NT2/D1 (cell line): Measurements from ENCODE around the gene USP40.

Experiments
- DNase-seq: peaks from one replicate; pipeline ENCODE4 v3.0.0-alpha.2; 2011; ENCODE audit warnings: low read depth, low spot score
- H3K27me3 ChIP-seq: 2 replicates; pipeline ENCODE4 v1.6.0; 2011; ENCODE audit warnings: mild to moderate bottlenecking; ENCODE audit not compliant: insufficient read length, insufficient read depth
- H3K36me3 ChIP-seq: 2 replicates; pipeline ENCODE4 v1.6.1; 2011; ENCODE audit warnings: mild to moderate bottlenecking, low read length, mixed read lengths; ENCODE audit not compliant: insufficient read depth, insufficient read length
- H3K4me1 ChIP-seq: 2 replicates; pipeline ENCODE4 v1.5.1; 2011; ENCODE audit not compliant: insufficient read depth, insufficient read length
- H3K4me3 ChIP-seq: 2 replicates; pipeline ENCODE4 v1.5.1; 2011; ENCODE audit warnings: low read depth; ENCODE audit not compliant: insufficient read length
- H3K9ac ChIP-seq: 2 replicates; pipeline ENCODE4 v1.6.0; 2011; ENCODE audit warnings: low read depth; ENCODE audit not compliant: insufficient read length
- H3K9me3 ChIP-seq: 2 replicates; pipeline ENCODE4 v1.5.1; 2011; ENCODE audit warnings: mild to moderate bottlenecking, low read length; ENCODE audit not compliant: insufficient read depth
- SUZ12 ChIP-seq: IDR thresholded peaks from 2 replicates; pipeline ENCODE4 v1.6.1; 2011; ENCODE audit not compliant: insufficient read length, insufficient read depth; ENCODE audit errors: extremely low read depth
- YY1 ChIP-seq: IDR thresholded peaks from 2 replicates; pipeline ENCODE4 v1.6.1; 2011; ENCODE audit not compliant: insufficient read length, insufficient read depth
- ZNF274 ChIP-seq: IDR thresholded peaks from 2 replicates; pipeline ENCODE4 v1.6.1; 2011; ENCODE audit warnings: mild to moderate bottlenecking, low read depth, low read length

The USP40 gene

GRCh38 chr2:233438573-233439147, 127.9 kb downstream of the USP40 start:
- Histone ChIP-seq H3K9me3 (no peaks in the 10 kb centered on the region), H3K9ac (no peak overlapping the region), H3K36me3 (peaks cover 64% of the 10 kb centered on the region), H3K4me3 (no peak overlapping the region), H3K4me1 (no peaks in the 10 kb centered on the region), H3K27me3 (no peaks in the 10 kb centered on the region)
- TF ChIP-seq ZNF274 = no peak
- TF ChIP-seq SUZ12 = no peak
- TF ChIP-seq YY1 = no peak
- DNase-seq = no peak

GRCh38 chr2:233437439-233437955, 129.1 kb downstream of the USP40 start:
- no peak overlapping the region for H3K4me3 ChIP-seq
- no peaks in the 10 kb centered on the region for H3K4me1 ChIP-seq
- no peaks in the 10 kb centered on the region for H3K9me3 ChIP-seq
- H3K36me3 ChIP-seq = peaks cover 63% of the 10 kb centered on the region
- TF ChIP-seq YY1 (no peak), SUZ12 (no peak), ZNF274 (no peak)
- DNase-seq = no peak
- H3K27me3 ChIP-seq = no peaks in the 10 kb centered on the region
- H3K9ac ChIP-seq = no peak overlapping the region

GRCh38 chr2:233436691-233437438, 129.7 kb downstream of the USP40 start:
- no peak overlapping the region for H3K9ac ChIP-seq
- peaks cover 62% of the 10 kb centered on the region for H3K36me3 ChIP-seq
- no peak overlapping the region for H3K4me3 ChIP-seq
- no peaks in the 10 kb centered on the region for H3K9me3 ChIP-seq
- no peaks in the 10 kb centered on the region for H3K4me1 ChIP-seq
- DNase-seq = no peak
- TF ChIP-seq SUZ12 = no peak
- no peak for TF ChIP-seq YY1
- TF ChIP-seq ZNF274 = no peak
- no peaks in the 10 kb centered on the region for H3K27me3 ChIP-seq

GRCh38 chr2:233436191-233436581, 130.4 kb downstream of the USP40 start:
- Histone ChIP-seq H3K9ac (no peak overlapping the region), H3K4me3 (no peak overlapping the region), H3K4me1 (no peaks in the 10 kb centered on the region), H3K27me3 (no peaks in the 10 kb centered on the region), H3K36me3 (peaks cover 56% of the 10 kb centered on the region), H3K9me3 (no peaks in the 10 kb centered on the region)
- DNase-seq = no peak
- TF ChIP-seq YY1 (no peak), ZNF274 (no peak), SUZ12 (no peak)

- Histone ChIP-seq H3K4me3 (no peak overlapping the region), H3K4me1 (no peaks in the 10 kb centered on the region), H3K9ac (no peak overlapping the region), H3K27me3 (no peaks in the 10 kb centered on the region), H3K36me3 (peaks cover 53% of the 10 kb centered on the region), H3K9me3 (no peaks in the 10 kb centered on the region)
- no peak for DNase-seq
- TF ChIP-seq SUZ12 (no peak), ZNF274 (no peak), YY1 (no peak)
Measured at GRCh38 chr2:233435436-233436190, 131.0 kb downstream of the USP40 start.

- Histone ChIP-seq H3K4me1 (no peaks in the 10 kb centered on the region), H3K27me3 (no peaks in the 10 kb centered on the region), H3K36me3 (peaks cover 48% of the 10 kb centered on the region), H3K9me3 (no peaks in the 10 kb centered on the region), H3K4me3 (no peak overlapping the region), H3K9ac (no peak overlapping the region)
- no peak for DNase-seq
- TF ChIP-seq ZNF274 (no peak), SUZ12 (no peak), YY1 (no peak)
Measured at GRCh38 chr2:233434666-233435330, 131.8 kb downstream of the USP40 start.

- Histone ChIP-seq H3K4me1 (no peaks in the 10 kb centered on the region), H3K9me3 (no peaks in the 10 kb centered on the region), H3K4me3 (no peak overlapping the region), H3K27me3 (no peaks in the 10 kb centered on the region), H3K9ac (no peak overlapping the region), H3K36me3 (peaks cover 40% of the 10 kb centered on the region)
- no peak for DNase-seq
- no peak for TF ChIP-seq ZNF274
- TF ChIP-seq YY1 = no peak
- no peak for TF ChIP-seq SUZ12
Measured at GRCh38 chr2:233433794-233434193, 132.8 kb downstream of the USP40 start.
